NAMALWA (cell line): ENCODE data around the gene NKAIN4.

ENCODE experiments used
- DNase-seq: peaks from one replicate; pipeline ENCODE4 v3.0.0-alpha.2; 2015; ENCODE audit warnings: low spot score

The NKAIN4 gene

DNA sequence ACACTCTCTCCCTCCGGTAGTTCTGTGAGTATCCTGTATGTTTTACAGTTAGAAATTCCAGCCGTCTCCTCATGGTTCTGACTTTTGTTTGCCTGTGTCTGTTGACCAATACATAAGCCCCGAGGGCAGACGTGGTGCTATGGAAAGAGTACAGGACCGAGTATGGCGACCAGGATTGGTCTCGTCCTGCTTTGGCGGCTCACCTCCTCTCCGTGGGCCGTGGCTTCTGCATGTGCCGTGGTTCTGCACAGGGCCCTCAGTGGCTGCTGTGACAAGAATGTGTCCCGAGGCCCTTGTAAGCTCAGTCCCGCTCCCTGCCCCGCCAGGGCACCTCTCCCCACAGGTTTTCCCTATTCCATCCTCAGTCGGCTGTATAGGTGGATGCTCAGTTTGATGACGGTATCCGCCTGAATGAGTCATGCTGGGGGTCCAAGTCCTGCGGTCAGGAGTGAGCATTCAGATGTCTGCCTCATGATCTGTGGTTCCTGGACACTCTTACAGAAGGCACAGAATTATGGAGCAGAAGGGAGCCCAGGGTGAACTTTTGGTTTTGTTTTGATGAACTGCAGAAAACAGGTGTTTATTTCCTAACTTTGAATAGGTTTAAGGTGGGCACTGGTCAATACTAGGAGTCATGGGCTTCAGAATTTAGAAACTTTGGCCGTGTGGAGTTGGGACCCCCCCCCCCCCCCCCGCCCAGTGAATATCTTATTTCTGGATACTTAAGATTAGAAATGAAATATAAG lies 19.5 kb upstream of the NKAIN4 start:
- no peak for DNase-seq

DNA sequence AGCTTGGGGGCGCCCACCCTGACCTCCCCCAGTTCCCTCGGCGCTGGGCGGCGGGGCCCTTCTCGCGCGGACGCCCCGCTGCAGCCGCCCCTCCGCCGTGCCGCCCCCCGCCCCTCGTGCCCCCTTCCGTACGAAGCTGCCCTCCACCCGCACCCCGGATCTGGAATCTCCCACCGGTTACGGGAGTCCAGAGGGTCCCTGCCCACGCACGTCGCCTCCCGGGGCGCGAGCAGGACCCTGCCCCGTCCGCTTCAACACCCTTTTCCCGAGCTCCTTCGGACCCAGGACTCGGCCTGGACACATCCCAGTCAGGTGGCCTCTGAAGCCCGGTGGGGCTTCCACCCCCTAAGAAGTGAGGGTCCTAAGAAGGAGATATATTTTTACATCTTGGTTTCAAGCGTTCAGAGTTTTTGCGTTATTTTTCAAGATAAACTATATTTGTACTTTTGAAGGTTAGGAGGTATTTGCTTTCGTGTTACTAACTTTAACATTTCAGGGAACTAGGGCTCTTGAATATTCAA lies 18.9 kb upstream of the NKAIN4 start:
- DNase-seq: no peak

GRCh38 chr20:63272105-63273058 lies 18.1 kb upstream of the NKAIN4 start, which contains the start of gene ARFGAP1:
ARFGAP1 (plus strand) TSS chr20:63272813; CDS start chr20:63275581, 2,768 bp downstream.
- peak; percentile 90 for DNase-seq

DNA sequence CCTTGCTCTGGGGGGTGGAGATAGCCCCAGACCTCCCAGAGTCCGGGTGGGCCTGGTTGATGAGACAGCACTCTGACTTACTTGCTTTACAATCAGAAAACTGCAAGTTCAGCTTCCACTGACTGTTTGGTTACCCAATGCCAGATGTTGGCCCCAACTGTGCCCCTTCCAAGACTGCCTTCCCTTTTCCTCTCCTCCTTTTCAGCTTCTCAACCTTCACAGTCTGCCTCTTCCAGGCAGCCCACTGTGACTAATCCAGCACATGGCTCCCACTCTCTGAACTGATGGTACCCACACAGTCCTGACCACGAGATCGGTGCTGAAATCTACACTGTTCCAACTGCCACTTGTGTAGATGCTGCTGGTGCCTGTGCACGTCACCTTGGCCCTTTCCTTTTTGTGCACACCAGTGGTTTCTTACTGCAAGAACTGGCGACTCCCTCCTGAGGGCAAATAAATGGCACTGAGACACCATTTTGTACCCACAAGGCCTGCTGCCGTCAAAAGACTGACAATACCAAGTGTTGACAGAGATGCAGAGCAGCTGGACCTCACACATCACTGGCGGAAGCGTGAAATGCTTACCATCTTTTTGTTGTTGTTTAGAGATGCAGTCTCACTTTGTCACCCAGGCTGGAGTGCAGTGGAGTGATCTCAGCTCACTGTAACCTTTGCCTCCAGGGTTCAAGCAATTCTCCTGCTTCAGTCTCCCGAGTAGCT lies 16.5 kb upstream of the NKAIN4 start:
- no peak for DNase-seq

- no peak for DNase-seq
Measured at GRCh38 chr20:63269724-63270123, 15.5 kb upstream of the NKAIN4 start.

DNA sequence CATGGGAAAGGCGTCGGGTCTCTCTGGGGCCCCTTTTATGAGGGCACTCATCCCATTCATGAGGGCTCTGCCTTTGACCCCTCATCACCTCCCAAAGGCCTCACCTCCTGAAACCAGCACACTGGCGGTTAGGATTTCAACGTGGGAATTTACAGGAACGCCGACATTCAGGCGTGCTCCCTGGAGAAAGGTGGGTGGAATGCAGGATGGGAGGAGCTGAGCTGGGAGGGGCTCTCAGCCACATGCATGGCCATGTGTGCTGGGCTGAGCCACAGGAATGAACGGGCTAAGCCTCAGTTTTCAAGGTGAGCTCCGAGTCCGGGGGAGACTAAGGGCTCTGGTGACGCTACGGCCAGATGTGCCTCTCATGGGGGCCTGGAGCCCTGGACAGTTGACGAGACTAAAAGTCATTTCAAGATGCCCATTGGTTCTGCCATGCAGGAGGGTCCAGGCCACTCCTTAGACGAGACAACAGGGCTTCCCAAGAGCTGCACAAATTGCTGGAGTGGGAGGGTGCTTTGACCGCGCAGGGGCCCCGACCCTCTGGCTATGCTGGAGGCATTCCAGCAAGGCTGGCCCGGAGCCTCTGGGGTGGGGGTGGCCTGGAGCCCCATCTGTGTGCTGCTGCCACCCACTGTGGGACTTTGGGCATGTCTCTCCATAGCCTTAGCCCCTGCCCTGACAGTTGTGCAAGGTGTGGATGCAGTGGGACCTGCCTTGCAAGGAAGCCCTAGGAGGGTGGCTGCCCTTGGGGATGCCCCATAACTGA lies 14.6 kb upstream of the NKAIN4 start:
- no peak for DNase-seq

DNA sequence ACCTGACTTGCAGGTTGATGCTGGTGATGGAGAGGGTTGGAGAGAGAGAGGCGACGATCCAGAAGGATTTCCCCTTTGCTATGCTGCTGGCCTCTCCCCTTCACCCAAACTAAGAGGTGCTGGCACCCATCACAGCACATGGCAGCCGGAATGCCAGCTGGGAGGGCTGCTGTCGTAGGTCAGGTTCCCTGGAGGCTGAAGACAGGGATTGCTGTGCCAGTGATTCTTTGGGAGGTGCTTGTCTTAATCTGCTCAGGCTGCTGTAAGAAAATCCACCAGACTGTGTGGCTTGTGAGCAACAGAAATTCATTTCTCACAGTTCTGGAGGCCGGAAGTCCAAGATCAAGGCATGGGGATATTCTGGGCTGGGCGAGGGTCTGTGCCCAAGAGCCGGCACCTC lies 14.0 kb upstream of the NKAIN4 start:
- DNase-seq: no peak

- DNase-seq: no peak
Measured at GRCh38 chr20:63267691-63268090, 13.4 kb upstream of the NKAIN4 start.

- DNase-seq: no peak
Measured at GRCh38 chr20:63265891-63266515, 11.7 kb upstream of the NKAIN4 start.

DNA sequence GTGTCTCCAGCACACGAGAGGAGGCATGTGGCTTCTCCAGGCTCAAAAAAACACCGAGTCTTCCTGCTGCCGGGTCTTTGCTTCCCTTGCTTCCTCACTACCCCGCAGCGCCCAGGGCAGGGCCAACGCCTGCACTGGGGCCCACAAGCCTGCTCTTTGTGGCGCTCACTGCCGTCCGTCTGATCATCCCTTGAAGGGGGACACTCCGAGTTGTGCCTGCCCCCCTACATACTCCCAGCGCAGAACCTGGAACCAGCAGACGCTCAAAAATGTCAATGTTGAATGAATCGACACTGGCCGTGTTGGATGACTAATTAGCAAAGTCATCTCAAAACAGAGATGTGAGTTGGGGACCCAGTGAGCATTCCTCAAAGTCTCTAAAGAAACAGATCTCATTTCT lies 10.3 kb upstream of the NKAIN4 start:
- no peak for DNase-seq

DNA sequence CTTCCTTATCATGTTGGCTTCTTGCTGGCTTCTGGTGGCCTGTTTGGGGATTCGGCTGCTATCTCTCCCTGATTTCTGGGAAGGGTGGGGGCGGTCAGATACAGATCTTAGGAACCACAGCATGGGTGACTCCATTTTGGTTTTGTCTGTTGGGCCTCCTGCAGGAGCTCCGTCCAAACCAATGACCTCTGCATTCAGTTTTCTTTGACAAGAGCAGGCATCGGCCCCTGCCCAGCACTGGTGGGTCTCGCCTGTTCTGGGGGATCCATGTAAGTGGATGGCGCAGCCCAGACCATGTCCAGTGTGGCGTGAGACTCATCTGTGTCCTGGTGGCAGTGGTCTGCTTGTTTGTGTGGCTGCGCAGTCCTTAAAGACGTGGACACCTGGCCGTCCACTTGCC lies 9.7 kb upstream of the NKAIN4 start:
- no peak for DNase-seq

DNA sequence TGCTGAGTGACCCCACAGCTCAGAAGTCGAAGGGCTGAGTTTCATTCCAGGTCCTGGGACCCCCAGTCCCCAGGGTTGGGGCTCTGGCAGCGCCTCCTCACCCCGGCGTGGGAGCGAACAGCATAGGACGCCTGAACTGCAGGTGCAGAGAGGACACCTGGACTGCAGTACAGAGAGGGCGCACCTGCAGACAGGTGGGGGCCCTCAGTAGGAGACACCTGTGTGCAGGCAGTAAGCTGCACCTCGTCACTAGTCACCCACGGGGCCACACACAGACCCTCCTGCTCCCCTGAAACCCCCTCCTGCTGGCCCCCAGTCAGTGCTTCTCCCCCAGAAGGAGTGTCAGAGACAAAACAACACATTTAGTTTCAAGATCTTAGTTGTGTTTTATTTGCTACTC lies 8.6 kb upstream of the NKAIN4 start:
- DNase-seq: no peak

DNA sequence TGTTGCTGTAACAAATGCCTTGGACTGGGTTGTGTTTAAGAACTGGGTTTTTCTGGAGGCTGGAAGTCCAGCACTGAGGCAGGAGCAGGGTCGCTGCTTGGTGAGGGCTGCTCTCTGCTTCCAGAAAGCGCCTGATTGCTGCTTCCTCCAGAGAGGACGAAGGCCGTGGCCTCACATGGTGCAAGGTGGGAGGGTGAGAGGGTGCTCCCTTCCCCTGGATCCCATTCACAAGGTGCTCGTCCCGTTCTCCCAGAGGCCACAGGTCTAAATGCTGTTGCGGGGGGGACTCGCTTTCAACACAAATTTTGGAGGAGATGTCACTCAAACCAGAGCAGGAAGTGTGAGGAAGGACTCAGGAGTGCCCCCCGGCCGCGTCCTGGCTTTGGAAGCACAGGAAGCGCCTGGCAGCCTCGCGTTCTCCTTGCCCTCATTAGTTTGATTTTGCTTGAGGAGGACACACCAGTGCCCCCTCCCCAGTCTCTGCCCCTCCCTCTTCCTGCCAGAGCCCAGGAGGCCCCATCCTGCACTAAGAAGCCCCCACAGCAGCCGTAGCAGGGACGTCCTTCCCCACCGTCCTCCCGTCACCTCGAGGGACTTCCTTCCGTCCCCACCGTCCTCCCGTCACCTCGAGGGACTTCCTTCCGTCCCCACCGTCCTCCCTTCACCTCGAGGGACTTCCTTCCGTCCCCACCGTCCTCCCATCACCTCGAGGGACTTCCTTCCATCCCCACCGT lies 7.7 kb upstream of the NKAIN4 start:
- no peak for DNase-seq

DNA sequence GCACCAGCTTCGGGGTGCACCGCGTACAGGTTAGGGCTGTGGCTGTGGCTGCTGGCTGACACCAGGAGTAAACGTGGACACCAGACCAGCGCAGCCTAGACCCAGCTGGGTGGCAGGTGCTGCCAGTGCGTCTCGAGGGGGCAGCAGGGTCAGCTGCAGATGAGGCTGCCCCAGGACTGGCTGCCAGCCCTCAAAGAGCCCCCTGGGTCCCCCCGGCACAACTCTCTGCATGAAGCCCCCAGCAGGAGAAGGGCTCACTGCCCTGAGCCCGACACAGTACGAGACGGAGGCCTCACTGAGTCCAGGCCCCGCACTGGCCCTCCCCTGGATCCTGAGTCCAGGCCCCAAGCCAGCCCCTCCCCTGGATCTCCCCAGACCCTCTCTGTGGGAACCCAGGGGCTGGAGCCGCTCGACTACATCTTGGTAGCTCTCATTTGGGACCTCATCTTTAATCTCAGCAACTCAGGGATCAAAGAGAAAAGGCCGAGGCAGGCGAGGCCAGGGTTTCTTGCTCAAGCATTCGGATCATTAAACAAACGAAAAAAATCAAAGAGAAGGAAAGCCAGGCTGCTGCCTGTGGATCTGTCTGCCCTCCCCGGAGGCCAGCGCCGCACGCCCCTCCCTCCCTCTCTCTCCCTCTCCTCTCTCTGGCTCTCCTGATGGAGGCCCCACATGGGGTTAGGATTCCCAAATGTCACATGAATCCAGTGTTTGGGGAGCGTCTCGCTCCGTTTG lies 7.0 kb upstream of the NKAIN4 start:
- DNase-seq: no peak

DNA sequence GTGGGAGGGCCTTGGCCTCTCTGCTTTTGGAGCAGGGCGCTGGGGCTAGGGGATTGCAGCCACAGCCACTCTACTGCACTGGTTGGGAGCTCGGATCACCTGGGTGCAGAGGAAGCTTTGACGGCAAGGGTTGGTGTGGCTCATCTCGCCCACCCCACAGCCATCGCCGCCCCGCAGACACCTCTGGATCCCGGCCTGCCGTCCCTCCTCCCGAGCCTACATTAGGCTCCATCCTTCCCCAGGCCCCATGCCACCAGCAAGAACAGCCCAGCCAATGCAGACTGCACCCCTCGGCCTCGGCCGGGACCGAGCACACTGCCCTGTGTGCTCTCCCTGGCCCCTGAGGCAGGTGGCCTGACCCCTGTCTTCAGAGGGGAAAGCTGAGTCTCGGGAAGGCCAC lies 6.3 kb upstream of the NKAIN4 start:
- no peak for DNase-seq

DNA sequence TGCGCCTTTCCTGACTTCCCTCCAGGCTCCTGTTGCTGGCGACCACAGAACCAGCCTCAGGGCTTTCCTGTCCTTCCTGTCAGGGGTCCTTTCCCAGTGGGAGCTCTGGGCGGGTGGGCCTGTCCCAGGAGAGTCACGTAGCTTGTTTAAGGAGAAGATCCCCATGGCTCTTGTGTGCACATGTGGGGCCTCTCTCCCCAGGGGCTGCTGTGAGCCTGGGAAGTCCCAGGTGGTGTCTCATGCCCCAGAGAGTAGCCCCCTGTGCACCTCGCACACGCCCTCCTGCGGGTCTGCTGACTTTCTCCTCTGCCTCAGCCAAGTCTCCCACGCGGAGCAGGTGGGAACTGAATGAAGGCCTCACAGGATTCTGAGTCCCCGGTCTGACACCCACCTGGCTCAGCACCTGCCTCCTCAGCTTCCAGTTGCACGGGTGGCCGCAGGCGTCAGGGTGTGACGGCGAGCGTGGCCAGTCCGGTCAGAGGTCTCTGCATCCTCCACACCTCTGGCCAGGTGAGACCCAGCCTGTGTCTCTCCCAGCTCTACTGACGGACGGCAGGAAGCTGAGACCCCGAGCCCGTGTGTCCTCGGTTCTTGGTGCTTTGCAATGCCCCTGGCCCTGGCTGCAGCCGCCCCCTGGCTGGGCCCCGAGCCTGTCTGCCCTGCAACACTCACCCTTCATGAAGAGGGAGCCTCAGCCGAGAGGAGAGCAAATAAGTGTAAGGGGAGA lies 5.6 kb upstream of the NKAIN4 start:
- no peak for DNase-seq

DNA sequence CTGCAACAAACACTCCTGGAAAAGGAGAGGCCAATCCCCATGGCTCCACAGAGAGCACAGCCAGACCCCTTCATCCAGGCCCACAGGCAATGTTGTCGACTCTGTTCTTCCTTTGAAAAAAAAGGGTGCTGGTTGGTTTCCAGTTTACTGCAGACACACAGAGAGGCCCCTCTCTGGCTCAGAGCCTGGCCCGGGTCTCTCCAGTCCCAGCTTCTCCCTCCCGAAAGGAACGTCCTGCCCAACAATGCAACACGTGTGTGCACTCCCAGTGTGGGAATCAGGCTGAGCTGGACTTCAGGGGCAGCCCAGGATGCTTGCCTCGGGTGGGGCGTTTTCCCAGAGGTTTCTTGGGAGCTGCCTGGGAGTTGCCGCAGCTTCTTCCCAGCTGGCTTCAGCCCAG lies 4.5 kb upstream of the NKAIN4 start:
- DNase-seq: no peak

DNA sequence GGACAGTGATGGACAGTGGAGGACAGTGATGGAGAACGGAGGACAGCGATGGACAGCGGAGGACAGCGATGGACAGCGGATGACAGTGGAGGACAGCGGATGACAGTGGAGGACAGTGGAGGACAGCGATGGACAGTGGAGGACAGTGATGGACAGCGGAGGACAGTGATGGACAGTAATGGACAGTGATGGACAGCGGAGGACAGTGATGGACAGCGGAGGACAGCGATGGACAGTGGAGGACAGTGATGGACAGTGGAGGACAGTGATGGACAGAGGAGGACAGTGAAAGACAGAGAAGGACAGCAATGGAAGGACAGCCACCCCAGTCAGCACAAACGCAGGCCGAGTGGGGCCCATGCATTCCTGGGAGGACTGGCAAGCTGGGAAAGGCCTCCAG lies 3.4 kb upstream of the NKAIN4 start:
- no peak for DNase-seq

- no peak for DNase-seq
Measured at GRCh38 chr20:63256954-63257353, 2.7 kb upstream of the NKAIN4 start.
